H9 (cell line): Measurements from ENCODE around the gene MAGOH. TPM values are rescaled to one million over a fixed set of nuclear protein-coding genes. Genes with fewer than 3 reads are reported as not detected.

Experiments
- DNase-seq: peaks from one replicate; pipeline ENCODE4 v3.0.0-alpha.2; 2017
- H2AFZ ChIP-seq: one replicate; pipeline ENCODE4 v1.6.1; 2013; ENCODE audit warnings: mild to moderate bottlenecking, low read length, control low read depth, moderate library complexity
- H2AK5ac ChIP-seq: 2 replicates; pipeline ENCODE4 v1.6.1; 2013; ENCODE audit warnings: low read length, control low read depth, mixed read lengths; ENCODE audit not compliant: insufficient read length
- H2BK120ac ChIP-seq: one replicate; pipeline ENCODE4 v1.6.1; 2013; ENCODE audit warnings: low read depth, mild to moderate bottlenecking, low read length, control low read depth, inconsistent platforms; ENCODE audit not compliant: poor library complexity, severe bottlenecking
- H2BK12ac ChIP-seq: 2 replicates; pipeline ENCODE4 v1.6.1; 2013; ENCODE audit warnings: low read length, control low read depth, mixed read lengths, low read depth; ENCODE audit not compliant: insufficient read length
- H2BK15ac ChIP-seq: 2 replicates; pipeline ENCODE4 v1.6.1; 2013; ENCODE audit warnings: low read depth, low read length, control low read depth
- H2BK20ac ChIP-seq: one replicate; pipeline ENCODE4 v1.6.1; 2013; ENCODE audit warnings: low read depth, mild to moderate bottlenecking, low read length, control low read depth, inconsistent platforms; ENCODE audit not compliant: poor library complexity, severe bottlenecking
- H2BK5ac ChIP-seq: 2 replicates; pipeline ENCODE4 v1.6.1; 2013; ENCODE audit warnings: low read length, control low read depth, mixed read lengths; ENCODE audit not compliant: insufficient read length
- H3K14ac ChIP-seq: 2 replicates; pipeline ENCODE4 v1.6.1; 2013; ENCODE audit warnings: low read length, control low read depth; ENCODE audit not compliant: insufficient read depth
- H3K18ac ChIP-seq: 2 replicates; pipeline ENCODE4 v1.6.1; 2013; ENCODE audit warnings: low read depth, mild to moderate bottlenecking, mixed read lengths, low read length, control low read depth; ENCODE audit not compliant: insufficient read length
- H3K23ac ChIP-seq: 2 replicates; pipeline ENCODE4 v1.6.1; 2013; ENCODE audit warnings: low read length, control low read depth, mixed read lengths, low read depth; ENCODE audit not compliant: insufficient read length
- H3K23me2 ChIP-seq: 2 replicates; pipeline ENCODE4 v1.6.1; 2013; ENCODE audit warnings: low read depth, mild to moderate bottlenecking, mixed read lengths, low read length, control low read depth; ENCODE audit not compliant: insufficient read length, poor library complexity, severe bottlenecking
- H3K27ac ChIP-seq: 2 replicates; pipeline ENCODE4 v1.5.1; 2013; ENCODE audit warnings: low read length, control low read depth, mixed read lengths, low read depth; ENCODE audit not compliant: insufficient read length
- H3K27me3 ChIP-seq: 2 replicates; pipeline ENCODE4 v1.6.1; 2013; ENCODE audit warnings: low read length, control low read depth, inconsistent platforms; ENCODE audit not compliant: insufficient read depth
- H3K4ac ChIP-seq: 2 replicates; pipeline ENCODE4 v1.6.1; 2013; ENCODE audit warnings: low read depth, mild to moderate bottlenecking, control low read depth, inconsistent platforms, low read length, moderate library complexity
- H3K4me1 ChIP-seq: 2 replicates; pipeline ENCODE4 v1.6.1; 2013; ENCODE audit warnings: low read length, control low read depth, inconsistent platforms; ENCODE audit not compliant: insufficient read depth
- H3K4me2 ChIP-seq: 2 replicates; pipeline ENCODE4 v1.6.1; 2013; ENCODE audit warnings: low read length, control low read depth, mixed read lengths; ENCODE audit not compliant: insufficient read length, insufficient read depth
- H3K56ac ChIP-seq: 2 replicates; pipeline ENCODE4 v1.6.1; 2013; ENCODE audit warnings: low read depth, mild to moderate bottlenecking, mixed read lengths, low read length, control low read depth; ENCODE audit not compliant: insufficient read length
- H3K79me1 ChIP-seq: 2 replicates; pipeline ENCODE4 v1.6.1; 2013; ENCODE audit warnings: low read depth, mild to moderate bottlenecking, moderate library complexity, low read length, control low read depth, inconsistent platforms; ENCODE audit not compliant: insufficient read depth, poor library complexity, severe bottlenecking
- H3K79me2 ChIP-seq: 2 replicates; pipeline ENCODE4 v1.6.1; 2013; ENCODE audit warnings: low read length, control low read depth, inconsistent platforms; ENCODE audit not compliant: insufficient read depth
- H3K9ac ChIP-seq: 2 replicates; pipeline ENCODE4 v1.6.1; 2013; ENCODE audit warnings: low read length, control low read depth, mixed read lengths; ENCODE audit not compliant: insufficient read length; ENCODE audit errors: extremely low read depth
- H3K9me3 ChIP-seq: one replicate; pipeline ENCODE4 v1.6.1; 2013; ENCODE audit warnings: low read depth, low read length, inconsistent platforms; ENCODE audit not compliant: control insufficient read depth
- H3T11ph ChIP-seq: one replicate; pipeline ENCODE4 v1.6.1; 2013; ENCODE audit warnings: mild to moderate bottlenecking, low read length, control low read depth, inconsistent platforms
- H4K20me1 ChIP-seq: one replicate; pipeline ENCODE4 v1.6.1; 2013; ENCODE audit not compliant: control insufficient read depth, insufficient read length, insufficient read depth
- H4K5ac ChIP-seq: 2 replicates; pipeline ENCODE4 v1.6.1; 2013; ENCODE audit warnings: low read depth, mild to moderate bottlenecking, mixed read lengths, low read length, control low read depth; ENCODE audit not compliant: insufficient read length
- H4K8ac ChIP-seq: replicated peaks from 2 replicates; pipeline ENCODE4 v1.6.1; 2013; ENCODE audit warnings: low read length, control low read depth, mixed read lengths, low read depth; ENCODE audit not compliant: insufficient read length
- H4K91ac ChIP-seq: 2 replicates; pipeline ENCODE4 v1.6.1; 2013; ENCODE audit warnings: low read depth, mild to moderate bottlenecking, moderate library complexity, mixed read lengths, low read length, control low read depth; ENCODE audit not compliant: insufficient read length
- H3K27ac Mint-ChIP-seq, 3 experiments: 2 replicates in 2 of 3; 3 replicates in 1 of 3; pipeline ENCODE4 v1.8.0; 2020 to 2021; ENCODE audit warnings: mixed read lengths in 3 of 3, mild to moderate bottlenecking in 1 of 3, moderate library complexity in 1 of 3
- H3K27me3 Mint-ChIP-seq: 2 replicates; pipeline ENCODE4 v1.8.0; 2021; ENCODE audit warnings: low read depth, mild to moderate bottlenecking, moderate library complexity, mixed read lengths
- H3K36me3 Mint-ChIP-seq, 3 experiments: 2 replicates in 2 of 3; 3 replicates in 1 of 3; pipeline ENCODE4 v1.8.0; 2020 to 2021; ENCODE audit warnings: low read depth in 3 of 3, mixed read lengths in 3 of 3; ENCODE audit not compliant: insufficient read depth in 1 of 3
- H3K4me1 Mint-ChIP-seq, 2 experiments: 2 replicates each; pipeline ENCODE4 v1.8.0; 2020; ENCODE audit warnings: mixed read lengths in 2 of 2
- H3K4me3 Mint-ChIP-seq, 2 experiments: 2 replicates in 1 of 2; 3 replicates in 1 of 2; pipeline ENCODE4 v1.8.0; 2020 to 2021; ENCODE audit warnings: mild to moderate bottlenecking in 2 of 2, mixed read lengths in 2 of 2, moderate library complexity in 1 of 2
- H3K9me3 Mint-ChIP-seq, 2 experiments: 2 replicates in 1 of 2; 3 replicates in 1 of 2; pipeline ENCODE4 v1.8.0; 2020; ENCODE audit warnings: mild to moderate bottlenecking in 2 of 2, mixed read lengths in 2 of 2, moderate library complexity in 1 of 2
- WGBS: extraction: QIAGEN DNeasy Blood & Tissue Kit; methylation state at CpG from one replicate; pipeline ENCODE4 v1.1.7; 2013; ENCODE audit warnings: missing lambda C conversion rate, low lambda C conversion rate, mixed read lengths; ENCODE audit not compliant: insufficient read length; ENCODE audit errors: extremely low coverage; 5-methylcytosine and 5-hydroxymethylcytosine counted together
- total RNA-seq: library from RNA; stranded (reverse); gene quantifications from 2 replicates; pipeline ENCODE4 v1.2.1, GENCODE V29; 2021
- TF ChIP-seq, protein P1 (sequence below): fragments of 200-600 bp; sonication (generic); conservative IDR thresholded peaks from 3 replicates; pipeline ENCODE4 v1.8.0; 2021; ENCODE audit warnings: antibody characterized with exemption, mild to moderate bottlenecking

MAGOH gene
- total RNA-seq, 1 experiment from 2014 or later: 81.2 TPM

GRCh38 chr1:53182716-53183094 is 55.6 kb downstream of the MAGOH start:
- Histone ChIP-seq H2AFZ (no peak overlapping the region), H3K4me2 (no peak overlapping the region), H3K27me3 (no peaks in the 10 kb centered on the region), H3K14ac (no peak overlapping the region), H3K23me2 (no peaks in the 10 kb centered on the region), H2BK15ac (no peak overlapping the region), H3K27ac (no peak overlapping the region), H4K20me1 (no peaks in the 10 kb centered on the region), H3K9ac (no peak overlapping the region), H3T11ph (no peak overlapping the region), H3K4me1 (no peaks in the 10 kb centered on the region), H3K18ac (no peak overlapping the region), H4K8ac (no peak overlapping the region), H2BK5ac (no peak overlapping the region), H3K79me2 (no peaks in the 10 kb centered on the region), H3K56ac (no peak overlapping the region), H3K9me3 (no peaks in the 10 kb centered on the region), H2BK12ac (no peak overlapping the region), H4K91ac (no peak overlapping the region), H2BK120ac (no peak overlapping the region), H2AK5ac (no peak overlapping the region), H3K4ac (no peak overlapping the region), H3K79me1 (no peaks in the 10 kb centered on the region), H4K5ac (no peak overlapping the region), H3K23ac (no peak overlapping the region), H2BK20ac (no peak overlapping the region)
- no CpG with 5 or more reads among the region's 3 CpGs for WGBS
- no peak for DNase-seq
- Mint-ChIP-seq H3K9me3 (no peaks in the 10 kb centered on the region; a peak in 1 of 5 replicates), H3K4me3 (no peak overlapping the region), H3K36me3 (no peaks in the 10 kb centered on the region), H3K27me3 (peaks cover 13% of the 10 kb centered on the region), H3K4me1 (peaks cover 8 to 9% of the 10 kb centered on the region in 2 experiments), H3K27ac (no peak overlapping the region)
- TF ChIP-seq, protein P1, sequence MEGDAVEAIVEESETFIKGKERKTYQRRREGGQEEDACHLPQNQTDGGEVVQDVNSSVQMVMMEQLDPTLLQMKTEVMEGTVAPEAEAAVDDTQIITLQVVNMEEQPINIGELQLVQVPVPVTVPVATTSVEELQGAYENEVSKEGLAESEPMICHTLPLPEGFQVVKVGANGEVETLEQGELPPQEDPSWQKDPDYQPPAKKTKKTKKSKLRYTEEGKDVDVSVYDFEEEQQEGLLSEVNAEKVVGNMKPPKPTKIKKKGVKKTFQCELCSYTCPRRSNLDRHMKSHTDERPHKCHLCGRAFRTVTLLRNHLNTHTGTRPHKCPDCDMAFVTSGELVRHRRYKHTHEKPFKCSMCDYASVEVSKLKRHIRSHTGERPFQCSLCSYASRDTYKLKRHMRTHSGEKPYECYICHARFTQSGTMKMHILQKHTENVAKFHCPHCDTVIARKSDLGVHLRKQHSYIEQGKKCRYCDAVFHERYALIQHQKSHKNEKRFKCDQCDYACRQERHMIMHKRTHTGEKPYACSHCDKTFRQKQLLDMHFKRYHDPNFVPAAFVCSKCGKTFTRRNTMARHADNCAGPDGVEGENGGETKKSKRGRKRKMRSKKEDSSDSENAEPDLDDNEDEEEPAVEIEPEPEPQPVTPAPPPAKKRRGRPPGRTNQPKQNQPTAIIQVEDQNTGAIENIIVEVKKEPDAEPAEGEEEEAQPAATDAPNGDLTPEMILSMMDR: no peak
